ENCODE data around the gene MYH11. TPM values are rescaled to one million over a fixed set of nuclear protein-coding genes. Genes with fewer than 3 reads are reported as not detected.
A peak's percentile ranks its signal among the peaks of the same experiment; 100 is the strongest.
"Not testable (repeated sequence)": the region's sequence is repeated elsewhere in the genome, so short reads cannot be mapped to it uniquely, and the experiment has no call there.

Gene MYH11
- total RNA-seq, 1 donor from 2014 or later = 14.0 TPM

DNA sequence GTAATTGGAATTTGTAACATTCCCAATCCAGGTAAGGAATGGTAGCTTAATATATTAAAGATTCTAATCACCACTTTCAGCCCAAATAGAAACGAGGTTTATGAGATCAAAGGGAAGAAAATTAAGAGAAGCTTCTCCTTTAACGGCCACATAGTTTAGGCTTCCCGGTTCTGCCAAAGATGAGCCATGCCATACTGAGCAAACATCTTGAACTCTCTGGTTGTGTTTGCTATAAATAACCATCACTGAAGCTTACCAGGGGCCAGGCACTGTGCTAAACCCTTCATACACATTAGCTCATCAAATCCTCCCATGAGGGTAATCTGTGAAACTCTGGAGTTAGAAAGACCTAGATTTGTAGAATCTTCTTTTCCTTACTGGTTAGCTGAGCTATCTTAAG lies 2.8 kb downstream of the MYH11 start:
- intact Hi-C loops (cut with DNase I) = no loop called here
- DNase-seq (no peak), ATAC-seq (ENCODE audit: poor library complexity) (no peak)

DNA sequence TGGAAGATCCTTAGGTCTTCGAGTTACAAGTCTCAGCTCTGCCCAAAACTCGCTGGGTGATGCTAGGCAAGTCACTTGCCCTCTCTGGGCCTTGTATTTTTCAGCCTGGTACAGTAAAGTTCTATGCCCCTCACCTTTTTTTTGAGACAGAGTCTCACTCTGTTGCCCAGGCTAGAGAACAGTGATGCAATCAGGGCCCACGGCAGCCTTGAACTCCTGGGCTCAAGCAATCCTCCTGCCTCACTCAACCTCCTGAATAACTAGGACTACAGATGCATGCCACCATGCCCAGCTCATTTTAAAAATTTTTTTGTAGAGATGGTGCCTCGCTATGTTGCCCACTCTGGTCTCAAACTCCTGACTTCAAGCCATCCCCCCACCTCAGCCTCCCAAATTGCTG lies 3.8 kb downstream of the MYH11 start:
- intact Hi-C loops (cut with DNase I) = no loop called here
- ATAC-seq (ENCODE audit: poor library complexity) = no peak
- no peak for DNase-seq

DNA sequence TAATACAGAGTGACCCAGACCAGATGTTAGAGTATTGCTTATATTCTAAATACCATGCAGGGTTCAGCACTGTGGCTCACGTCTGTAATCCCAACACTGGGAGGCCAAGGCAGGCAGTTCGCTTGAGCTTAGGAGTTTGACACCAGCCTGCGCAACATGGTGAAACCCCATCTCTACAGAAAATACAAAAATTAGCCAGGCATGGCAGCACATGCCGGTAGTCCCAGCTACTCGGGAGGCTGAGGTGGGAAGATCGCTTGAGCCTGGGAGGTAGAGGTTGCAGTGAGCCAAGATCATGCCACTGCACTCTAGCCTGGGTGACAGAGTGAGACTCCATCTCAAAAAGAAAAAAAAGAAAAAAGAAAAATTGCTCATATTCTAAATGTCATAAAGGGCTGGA lies 6.3 kb downstream of the MYH11 start:
- intact Hi-C loops (cut with DNase I); ATAC-seq (ENCODE audit: poor library complexity); DNase-seq: not testable (repeated sequence)

- ATAC-seq (ENCODE audit: poor library complexity) = no peak
- DNase-seq = no peak
- intact Hi-C loops (cut with DNase I) = loop anchor here (10.0 kb wide), 1 partner anchor 75 kb away; no protein-coding TSS in a partner anchor
These were observed 7.4 kb downstream of the MYH11 start for GRCh38 chr16:15849209-15849981.

- DNase-seq = no peak
- ATAC-seq (ENCODE audit: poor library complexity) = no peak
- intact Hi-C loops (cut with DNase I) = loop anchor here (10.0 kb wide), 1 partner anchor 77 kb away; no protein-coding TSS in a partner anchor
These were observed 9.1 kb downstream of the MYH11 start for GRCh38 chr16:15847611-15848175.

DNA sequence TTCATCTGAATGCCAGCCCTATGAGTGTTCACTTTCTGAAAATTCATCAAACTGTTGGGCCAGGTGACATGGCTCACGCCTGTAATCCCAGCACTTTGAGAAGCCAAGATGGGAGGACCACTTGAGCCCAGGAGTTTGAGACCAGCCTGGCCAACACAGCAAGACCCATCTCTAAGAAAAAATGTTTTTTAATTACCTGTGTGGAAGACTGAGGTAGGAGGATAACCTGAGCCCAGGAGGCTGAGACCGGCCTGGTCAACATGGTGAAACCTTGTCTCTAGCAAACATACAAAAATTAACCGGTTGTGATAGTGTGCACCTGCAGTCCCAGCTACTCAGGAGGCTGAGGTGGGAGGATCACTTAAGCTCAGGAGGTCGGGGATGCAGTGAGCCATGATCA lies 10.3 kb downstream of the MYH11 start:
- intact Hi-C loops (cut with DNase I) = loop anchor here (10.0 kb wide), 1 partner anchor 78 kb away; no protein-coding TSS in a partner anchor
- no peak for DNase-seq
- no peak for ATAC-seq (ENCODE audit: poor library complexity)

DNA sequence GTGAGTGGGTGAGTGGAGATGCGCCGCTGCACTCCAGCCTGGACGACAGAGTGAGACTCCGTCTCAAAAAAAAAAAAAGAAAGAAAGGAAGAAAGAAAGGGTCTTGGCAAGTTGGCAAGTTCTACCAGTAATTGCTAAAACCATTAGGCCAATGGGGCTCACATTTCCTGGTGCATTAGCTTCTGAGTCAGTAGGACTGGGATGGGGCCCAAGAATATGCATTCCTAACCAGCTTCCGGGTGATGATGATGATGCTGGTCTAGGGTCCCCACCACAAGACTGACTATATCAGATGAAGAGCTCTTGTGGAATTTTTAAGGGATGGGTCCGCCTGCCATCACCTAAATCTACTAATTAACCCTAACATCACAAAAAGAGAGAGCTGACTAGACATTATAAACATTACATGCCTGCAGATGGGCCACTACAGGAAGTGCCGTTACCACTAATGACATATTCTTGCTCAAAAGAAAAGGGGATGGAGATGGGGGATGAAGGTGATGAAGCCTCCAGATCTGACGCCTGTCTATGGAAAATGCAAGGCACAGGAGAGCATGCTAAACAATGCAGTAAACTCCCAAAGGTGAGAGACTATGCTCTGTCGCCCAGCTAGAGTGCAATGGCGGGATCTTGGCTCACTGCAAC lies 13.1 kb downstream of the MYH11 start:
- ATAC-seq (ENCODE audit: poor library complexity) (no peak), DNase-seq (no peak)
- intact Hi-C loops (cut with DNase I) = loop anchor here (10.0 kb wide), 1 partner anchor 81 kb away; no protein-coding TSS in a partner anchor

GRCh38 chr16:15839204-15839603 lies 17.6 kb downstream of the MYH11 start:
- DNase-seq; intact Hi-C loops (cut with DNase I); ATAC-seq (ENCODE audit: poor library complexity): not testable (repeated sequence)

DNA sequence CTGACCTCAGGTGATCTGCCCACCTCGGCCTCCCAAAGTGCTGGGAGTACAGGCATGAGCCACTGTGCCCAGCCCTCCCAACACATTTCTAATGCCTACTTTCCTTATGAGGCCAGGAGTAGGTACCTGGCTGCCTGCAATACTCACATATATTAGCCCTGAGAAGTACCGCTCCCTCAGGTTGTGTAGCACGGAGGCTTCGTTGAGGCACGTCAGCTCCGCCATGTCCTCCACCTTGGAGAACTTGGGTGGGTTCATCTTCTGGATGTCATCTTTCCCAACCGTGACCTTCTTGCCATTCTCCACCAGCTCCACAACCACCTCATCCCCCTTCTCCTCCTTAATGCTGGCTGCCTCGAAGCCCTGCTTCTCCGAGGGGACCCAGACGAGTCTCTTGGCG lies 19.1 kb downstream of the MYH11 start:
- intact Hi-C loops (cut with DNase I) = no loop called here
- ATAC-seq (ENCODE audit: poor library complexity) (no peak), DNase-seq (no peak)

DNA sequence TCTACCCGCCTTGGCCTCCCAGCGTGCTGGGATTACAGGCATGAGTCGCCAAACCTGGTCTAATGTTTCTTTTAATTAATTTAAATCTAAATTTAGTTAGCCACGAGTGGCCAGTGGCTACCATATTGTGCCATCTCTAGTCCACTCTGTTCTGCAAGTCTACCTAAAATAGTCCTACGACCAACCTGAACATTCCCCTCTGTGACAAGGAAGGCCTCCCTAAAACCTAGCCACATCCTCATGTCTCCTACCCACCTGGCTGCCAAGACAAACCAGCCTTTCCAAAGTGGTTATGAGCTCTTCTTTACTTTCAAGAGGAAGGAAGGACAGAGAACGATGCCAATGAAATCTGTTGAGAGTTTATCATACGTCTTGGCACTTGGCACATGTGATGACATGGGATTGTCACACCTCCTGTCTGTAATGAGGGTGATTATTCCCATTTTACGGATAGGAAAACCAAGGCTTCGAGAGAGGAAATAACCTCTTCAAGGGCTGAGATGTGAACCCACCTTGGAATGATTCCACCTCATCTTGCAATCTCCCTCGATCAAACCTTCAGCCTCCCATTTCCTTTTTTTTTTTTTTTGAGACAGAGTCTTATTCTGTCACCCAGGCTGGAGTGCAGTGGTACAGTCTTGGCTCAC lies 19.7 kb downstream of the MYH11 start:
- intact Hi-C loops (cut with DNase I) = no loop called here
- no peak for DNase-seq
- ATAC-seq (ENCODE audit: poor library complexity) = no peak

DNA sequence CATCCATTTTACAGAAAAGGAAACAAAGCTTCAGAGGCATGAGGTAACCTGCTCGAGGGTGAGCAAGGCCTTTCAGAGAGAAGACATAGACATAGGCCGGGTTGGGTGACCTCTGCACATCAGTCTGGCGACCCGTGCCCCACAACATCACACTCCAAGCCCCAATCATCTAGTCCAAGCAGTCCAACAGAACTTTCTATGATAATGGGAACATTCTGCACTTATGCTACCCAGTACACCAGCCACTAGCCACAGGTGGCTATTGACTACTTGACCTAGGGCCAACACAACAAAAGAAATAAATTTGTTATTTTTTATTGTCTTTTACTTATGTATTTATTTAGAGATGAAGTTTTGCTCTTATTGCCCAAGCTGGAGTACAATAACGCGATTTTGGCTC lies 20.8 kb downstream of the MYH11 start:
- intact Hi-C loops (cut with DNase I) = no loop called here
- DNase-seq = no peak
- no peak for ATAC-seq (ENCODE audit: poor library complexity)

DNA sequence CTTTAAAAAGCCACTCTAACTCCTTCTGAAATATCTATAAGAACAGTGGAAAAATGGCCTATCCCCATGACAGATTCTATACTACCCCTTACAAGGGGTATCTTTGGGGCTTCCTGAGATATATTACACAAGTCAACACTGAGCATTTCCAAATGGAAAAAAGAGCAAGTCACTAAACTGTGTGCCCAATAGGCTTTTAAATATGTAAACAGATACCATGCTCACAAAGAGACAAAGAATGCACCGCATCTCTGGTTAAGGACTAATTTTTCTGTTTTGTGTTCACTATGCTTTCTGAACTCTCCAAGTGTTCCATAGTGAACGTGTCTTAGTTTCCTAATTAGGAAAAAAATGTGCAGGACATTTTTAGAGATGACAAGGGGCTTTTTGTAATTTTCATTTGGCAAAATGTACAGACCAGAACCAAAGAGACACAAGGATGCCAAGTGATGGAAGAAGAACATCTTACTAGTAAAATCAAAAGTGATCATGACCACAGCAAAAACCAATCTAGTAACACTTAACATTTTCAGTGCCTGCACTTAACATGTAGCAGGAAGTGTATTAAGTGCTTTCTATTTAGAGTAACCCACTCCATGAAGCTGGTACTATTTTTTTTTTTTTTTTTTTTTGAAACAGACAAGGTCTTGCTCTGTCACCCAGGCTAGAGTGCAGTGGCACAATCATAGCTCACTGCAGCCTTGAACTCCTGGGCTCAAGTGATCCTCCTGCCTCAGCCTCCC lies 21.5 kb downstream of the MYH11 start:
- ATAC-seq (ENCODE audit: poor library complexity) = no peak
- intact Hi-C loops (cut with DNase I) = no loop called here
- no peak for DNase-seq

GRCh38 chr16:15834502-15834901 lies 22.3 kb downstream of the MYH11 start:
- intact Hi-C loops (cut with DNase I) = no loop called here
- DNase-seq (no peak), ATAC-seq (ENCODE audit: poor library complexity) (no peak)

- intact Hi-C loops (cut with DNase I) = no loop called here
- DNase-seq (no peak), ATAC-seq (ENCODE audit: poor library complexity) (no peak)
These were observed 23.3 kb downstream of the MYH11 start for GRCh38 chr16:15833541-15833940.

GRCh38 chr16:15832241-15832640 lies 24.6 kb downstream of the MYH11 start:
- DNase-seq = no peak
- intact Hi-C loops (cut with DNase I) = no loop called here
- ATAC-seq (ENCODE audit: poor library complexity) = no peak

DNA sequence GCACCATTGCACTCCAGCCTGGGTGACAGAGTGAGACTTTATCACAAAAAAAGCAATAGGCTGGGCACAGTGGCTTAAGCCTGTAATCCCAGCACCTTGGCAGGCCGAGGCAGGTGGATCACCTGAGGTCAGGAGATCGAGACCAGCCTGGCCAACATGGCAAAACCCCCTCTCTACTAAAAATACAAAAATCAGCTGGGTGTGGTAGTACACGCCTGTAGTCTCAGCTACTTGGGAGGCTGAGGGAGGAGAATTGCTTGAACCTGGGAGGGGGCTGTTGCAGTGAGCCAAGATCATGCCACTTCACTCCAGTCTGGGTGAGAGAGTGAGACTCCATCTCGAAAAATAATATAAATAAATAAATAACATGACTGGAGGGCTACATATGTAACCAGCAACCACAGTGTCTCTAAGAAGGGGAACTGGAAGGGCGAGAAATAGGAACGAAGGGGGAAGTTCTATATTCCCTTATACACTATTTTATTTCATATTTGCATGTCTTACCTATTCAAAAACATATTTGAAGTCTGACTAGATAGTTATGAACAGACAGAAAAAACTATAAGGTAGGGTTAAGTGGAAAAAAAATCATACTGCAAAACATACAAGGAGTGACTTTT lies 25.9 kb downstream of the MYH11 start:
- ATAC-seq (ENCODE audit: poor library complexity) (no peak), DNase-seq (no peak)
- intact Hi-C loops (cut with DNase I) = no loop called here

DNA sequence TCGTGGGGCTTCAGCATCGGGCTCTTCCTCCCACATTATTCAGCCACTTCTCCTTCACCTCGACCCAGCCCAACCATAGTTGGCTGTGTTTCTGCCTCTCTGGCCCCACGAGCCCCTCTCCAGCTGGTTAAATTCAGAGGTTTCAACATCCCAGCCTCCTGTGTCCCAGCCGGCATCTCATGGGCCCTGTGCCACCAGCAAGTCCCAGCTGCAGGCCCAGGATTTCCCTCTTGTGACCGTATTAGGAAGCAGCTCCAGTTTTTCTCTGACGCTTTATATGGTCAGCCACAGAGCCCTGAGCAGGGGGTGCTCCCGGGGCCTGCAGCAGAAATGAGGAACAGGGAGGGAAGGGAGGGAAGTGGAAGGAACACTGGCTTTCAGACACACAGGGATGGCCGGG lies 27.4 kb downstream of the MYH11 start:
- intact Hi-C loops (cut with DNase I) = no loop called here
- ATAC-seq (ENCODE audit: poor library complexity) (peak; percentile 75), DNase-seq (peak; percentile 69)

- ATAC-seq (ENCODE audit: poor library complexity) (no peak), DNase-seq (no peak)
- intact Hi-C loops (cut with DNase I) = no loop called here
These were observed 29.0 kb downstream of the MYH11 start for GRCh38 chr16:15827709-15828343.
